Measurements from ENCODE around the gene DLX2.
"Not testable (repeated sequence)": the region's sequence is repeated elsewhere in the genome, so short reads cannot be mapped to it uniquely, and the experiment has no call there.

DLX2 gene

DNA sequence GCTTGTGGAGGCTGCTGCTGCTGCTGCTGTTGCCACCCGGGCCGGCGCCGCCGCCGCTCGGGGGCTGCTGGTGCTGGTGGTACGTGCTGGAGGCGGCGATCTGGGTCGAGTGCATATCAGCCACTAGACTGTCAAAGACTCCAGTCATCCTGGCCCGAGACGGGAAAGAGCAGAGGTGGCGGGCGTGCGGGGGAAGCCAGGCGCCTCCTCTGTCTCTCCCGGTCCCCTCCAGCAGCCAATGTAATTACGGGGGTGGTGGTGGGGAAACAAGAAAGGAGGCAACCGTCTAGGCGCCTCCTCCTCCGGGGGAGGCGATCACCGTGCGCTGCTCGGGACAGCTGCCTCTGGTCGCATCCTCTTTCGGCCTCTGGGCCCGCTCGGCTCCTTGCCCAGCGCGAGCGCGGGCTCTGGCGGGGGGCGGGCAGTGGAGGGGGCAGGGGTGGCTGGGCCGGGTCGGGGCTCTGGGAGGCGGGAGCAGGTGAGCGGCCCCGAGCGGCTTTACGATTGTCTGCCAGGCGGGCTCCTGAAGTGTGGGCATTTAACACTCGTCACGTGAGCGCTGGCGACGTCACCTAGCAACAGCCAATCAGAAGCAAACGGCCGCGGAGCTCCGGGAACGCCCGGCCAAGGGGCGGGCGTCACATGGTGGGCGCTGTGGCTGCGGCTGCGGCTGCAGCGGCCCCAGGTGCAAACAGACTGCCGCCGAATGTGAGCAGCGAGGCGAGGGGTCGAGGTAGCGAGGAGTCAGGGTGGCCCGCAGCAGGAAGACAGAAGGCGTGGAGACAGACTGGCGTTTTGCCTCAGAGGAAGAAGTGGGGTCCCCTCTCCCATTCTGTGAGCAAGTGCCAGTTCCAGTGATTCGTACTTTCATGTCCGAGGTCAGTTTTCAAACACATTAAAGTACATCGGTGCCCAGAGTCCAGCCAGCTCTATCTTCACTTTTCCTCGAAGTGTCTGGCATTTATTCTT is at the start of gene DLX2:
TSS of gene DLX2 (minus strand) at position 510 of the 969 bp plus-strand sequence. CDS start at position 148, 362 bp downstream.
- peak; percentile 44 for DNase-seq (ENCODE audit: low read depth)

- no peak for DNase-seq (ENCODE audit: low read depth)
Observed at GRCh38 chr2:172147944-172148650, 45.4 kb upstream of the DLX2 start.

- DNase-seq (ENCODE audit: low read depth) = no peak
Observed at GRCh38 chr2:172143817-172144216, 41.1 kb upstream of the DLX2 start.

- not testable (repeated sequence) for DNase-seq (ENCODE audit: low read depth)
Observed at GRCh38 chr2:172138727-172139126, 36.0 kb upstream of the DLX2 start.

DNA sequence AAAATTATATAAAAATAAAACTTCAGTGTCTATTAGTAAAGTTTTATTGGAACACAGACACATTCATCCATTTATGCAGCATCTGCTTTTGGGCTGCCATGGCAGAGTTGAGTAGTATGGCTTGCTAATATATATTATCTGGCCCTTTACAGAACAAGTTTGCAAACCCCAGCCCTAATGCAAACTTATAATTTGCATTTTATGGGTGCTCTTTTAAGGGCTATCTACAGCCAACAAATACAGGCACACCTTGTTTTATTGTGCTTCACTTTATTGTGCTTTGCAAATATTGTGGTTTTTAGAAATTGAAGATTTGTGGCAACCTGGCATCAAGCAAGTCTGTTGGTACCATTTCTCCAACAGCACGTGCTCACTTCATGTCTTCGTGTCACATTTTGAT is 35.2 kb upstream of the DLX2 start:
- no peak for DNase-seq (ENCODE audit: low read depth)

DNA sequence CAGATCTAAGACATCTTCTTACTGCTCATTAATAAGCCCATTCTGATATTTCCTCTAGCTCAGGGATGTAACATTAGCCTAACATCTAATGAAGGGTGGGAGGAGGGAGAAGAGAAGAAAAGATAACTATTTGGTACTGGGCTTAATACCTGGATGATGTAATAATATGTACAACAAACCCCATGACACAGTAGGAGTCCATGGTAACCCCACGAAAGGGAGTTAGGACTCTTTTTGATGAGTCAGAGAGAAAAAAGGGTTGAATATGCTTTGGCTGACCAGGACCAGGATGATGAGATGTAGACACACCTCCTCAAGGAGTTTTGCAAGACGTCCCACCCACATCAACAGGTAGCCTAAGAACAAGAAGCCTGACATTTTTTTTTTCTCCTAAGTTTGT is 34.4 kb upstream of the DLX2 start:
- DNase-seq (ENCODE audit: low read depth) = no peak

DNA sequence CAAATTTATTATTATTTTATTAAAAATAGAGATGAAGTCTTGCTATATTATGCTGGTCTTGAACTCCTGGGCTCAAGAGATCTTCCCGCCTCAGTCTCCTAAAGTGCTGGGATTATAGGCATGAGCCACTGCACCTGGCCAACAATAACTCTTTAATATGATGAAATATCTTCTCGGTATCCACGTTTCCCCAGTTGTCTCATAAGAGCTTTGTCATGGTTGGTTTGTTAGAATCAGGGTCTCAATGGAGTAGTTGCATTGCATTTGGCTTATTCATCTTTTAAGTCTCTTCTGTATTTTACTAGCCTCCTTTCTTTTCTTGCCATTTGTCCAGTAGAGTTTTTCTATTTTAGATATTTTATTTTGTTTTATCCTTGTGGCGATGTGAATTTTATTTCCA is 32.7 kb upstream of the DLX2 start:
- no peak for DNase-seq (ENCODE audit: low read depth)

DNA sequence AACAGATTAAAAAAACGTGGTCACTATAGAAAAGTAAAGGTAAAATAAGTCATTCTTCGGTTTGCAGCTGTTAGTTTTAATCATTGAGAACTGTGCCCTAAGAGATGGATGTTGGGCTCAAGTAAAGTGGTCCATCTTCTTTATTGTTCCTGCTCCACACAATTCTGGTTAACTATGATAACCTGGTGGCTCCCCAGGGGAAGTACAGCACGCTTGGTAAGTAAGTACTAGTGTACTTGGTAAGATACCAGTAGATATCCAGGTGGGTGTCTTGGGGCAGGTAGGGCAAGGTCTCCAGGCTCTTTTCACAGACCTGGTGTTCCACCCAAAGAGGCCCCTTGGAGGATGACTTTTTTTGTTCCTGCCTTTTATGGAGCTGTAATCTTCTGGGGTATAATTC is 31.6 kb upstream of the DLX2 start:
- DNase-seq (ENCODE audit: low read depth) = no peak

GRCh38 chr2:172131713-172132555 is 29.2 kb upstream of the DLX2 start:
- DNase-seq (ENCODE audit: low read depth) = no peak

- no peak for DNase-seq (ENCODE audit: low read depth)
Observed at GRCh38 chr2:172129404-172129803, 26.7 kb upstream of the DLX2 start.

GRCh38 chr2:172128484-172128883 is 25.8 kb upstream of the DLX2 start:
- no peak for DNase-seq (ENCODE audit: low read depth)

- DNase-seq (ENCODE audit: low read depth) = no peak
Observed at GRCh38 chr2:172120118-172120517, 17.4 kb upstream of the DLX2 start.

DNA sequence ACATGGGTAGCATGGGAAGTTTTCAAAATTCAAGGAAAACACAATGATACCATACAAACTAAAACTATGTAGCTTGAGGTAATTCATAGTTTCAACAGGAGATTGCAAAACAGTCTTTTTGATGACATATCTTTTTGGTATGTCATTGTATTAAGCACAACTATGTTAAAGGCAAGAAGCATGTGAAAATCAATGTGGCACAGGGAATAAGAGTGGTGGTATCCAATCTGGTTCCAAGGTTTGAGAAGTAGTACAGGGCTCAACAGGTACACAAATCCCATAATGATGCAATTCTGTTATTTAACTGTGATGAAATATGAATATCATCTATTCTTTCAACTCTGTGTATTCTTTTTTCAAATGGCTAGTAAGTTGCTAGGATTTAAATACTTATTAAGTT is 16.4 kb upstream of the DLX2 start:
- DNase-seq (ENCODE audit: low read depth) = no peak

- DNase-seq (ENCODE audit: low read depth) = no peak
Observed at GRCh38 chr2:172116107-172116506, 13.4 kb upstream of the DLX2 start.

DNA sequence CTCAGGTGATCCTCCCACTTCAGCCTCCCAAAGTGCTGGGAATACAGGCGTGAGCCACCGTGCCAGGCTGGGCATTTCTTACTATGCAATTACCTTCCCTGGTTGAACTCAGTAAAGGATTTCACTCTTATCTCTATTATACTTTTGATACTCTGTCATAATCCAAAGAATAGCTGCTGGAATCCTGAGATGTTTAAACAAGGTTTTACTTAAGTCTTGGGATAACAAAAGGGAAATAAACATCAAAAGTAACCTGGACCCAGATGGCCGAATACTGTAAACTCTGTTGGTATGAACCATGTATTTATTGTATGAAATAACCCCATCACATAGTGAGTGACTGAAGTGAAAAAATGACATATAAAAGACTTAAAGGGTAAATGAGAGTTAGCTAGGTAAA is 11.9 kb upstream of the DLX2 start:
- no peak for DNase-seq (ENCODE audit: low read depth)

GRCh38 chr2:172114176-172114575 is 11.5 kb upstream of the DLX2 start:
- DNase-seq (ENCODE audit: low read depth) = not testable (repeated sequence)

- DNase-seq (ENCODE audit: low read depth) = no peak
Observed at GRCh38 chr2:172113617-172114016, 10.9 kb upstream of the DLX2 start.

DNA sequence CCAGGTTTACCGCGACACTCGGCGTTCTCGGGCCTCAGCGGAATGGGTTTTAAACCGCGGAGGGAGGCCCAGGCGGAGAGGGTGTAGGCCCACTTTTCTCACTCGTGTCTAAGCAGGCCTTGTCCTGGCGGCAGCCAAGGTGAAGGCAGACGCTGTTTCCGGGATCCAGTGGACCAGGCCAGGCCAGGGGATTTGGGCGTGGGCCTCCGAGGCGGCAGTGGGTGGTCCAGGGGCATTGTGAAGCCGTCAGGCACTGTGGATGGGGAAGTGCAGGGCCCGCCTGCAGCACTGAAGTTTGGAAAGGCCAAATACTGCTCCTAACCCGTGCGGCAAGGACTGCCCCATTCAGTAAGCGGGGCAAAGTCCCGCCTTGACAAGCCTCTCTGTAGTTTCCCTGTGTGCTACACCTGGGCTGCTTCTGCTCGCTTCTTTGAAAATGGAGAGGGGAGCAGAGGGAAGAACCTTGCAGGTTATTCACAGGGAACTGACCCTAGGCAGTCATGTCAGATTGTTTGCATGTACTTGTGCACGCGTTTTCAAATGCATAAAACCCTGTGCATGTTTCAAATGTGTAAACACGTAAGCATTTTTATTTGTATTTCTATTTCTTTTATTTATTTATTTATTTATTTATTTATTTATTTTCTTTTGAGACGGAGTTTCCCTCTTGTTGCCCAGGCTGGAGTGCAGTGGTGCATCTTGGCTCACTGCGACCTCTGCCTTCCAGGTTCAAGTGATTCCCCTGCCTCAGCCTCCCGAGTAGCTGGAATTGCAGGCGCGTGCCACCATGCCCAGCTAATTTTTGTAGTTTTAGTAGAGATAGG is 7.5 kb upstream of the DLX2 start:
- DNase-seq (ENCODE audit: low read depth) = no peak

DNA sequence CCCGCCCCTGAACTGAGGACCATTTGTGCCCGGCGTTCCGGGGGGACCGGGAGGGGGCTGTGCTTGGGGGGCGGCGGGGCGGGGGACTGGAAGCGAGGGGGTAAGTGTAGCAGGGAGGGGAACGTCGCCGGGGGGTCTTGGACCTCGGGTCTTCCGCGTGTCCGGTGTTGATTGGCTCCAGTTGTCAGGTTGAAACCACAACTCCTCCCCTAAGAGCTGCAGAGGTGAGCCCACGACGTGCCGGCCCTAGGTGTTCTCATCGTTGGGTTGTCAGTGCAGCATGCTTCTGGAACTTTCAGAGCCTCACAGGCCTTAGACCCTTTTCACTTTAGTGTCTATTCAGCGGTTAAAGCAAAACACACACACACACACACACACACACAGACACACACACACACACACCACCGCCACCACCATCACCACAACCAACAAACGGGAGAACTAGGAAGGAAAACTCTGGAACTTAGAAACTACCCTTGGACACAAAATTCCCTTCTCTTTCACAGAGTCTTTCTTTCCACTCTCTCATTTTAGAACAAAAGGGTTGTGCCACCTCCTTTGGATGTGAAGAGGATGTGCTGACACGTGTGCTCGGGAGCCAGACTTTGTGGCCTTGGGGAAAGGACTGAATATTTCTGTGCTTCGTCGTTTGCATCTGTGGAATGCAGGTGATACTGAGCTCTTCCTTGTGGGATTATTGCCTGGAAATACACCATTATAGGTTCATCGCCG is 6.7 kb upstream of the DLX2 start:
- DNase-seq (ENCODE audit: low read depth) = no peak

DNA sequence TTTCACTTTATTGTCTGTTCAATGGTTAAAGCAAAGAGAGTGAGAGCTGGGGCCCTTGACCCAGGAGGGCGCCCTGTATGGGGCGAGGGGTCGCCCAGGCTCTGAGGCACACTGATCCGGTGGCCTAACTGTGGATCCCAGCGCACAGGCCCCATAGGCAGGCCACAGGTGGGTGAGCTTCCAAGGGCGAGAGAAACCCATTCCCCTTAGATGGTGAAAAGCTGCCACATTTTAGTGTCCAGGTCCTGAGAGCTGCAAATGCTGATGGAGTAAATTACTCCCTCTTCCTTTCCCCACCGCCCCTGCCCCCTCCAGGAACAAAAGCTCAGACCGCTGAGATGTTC is 5.9 kb upstream of the DLX2 start:
- DNase-seq (ENCODE audit: low read depth) = no peak
